Measurements from ENCODE around the gene S100A9. TPM values are rescaled to one million over a fixed set of nuclear protein-coding genes. Genes with fewer than 3 reads are reported as not detected.

Gene S100A9
- total and polyA plus RNA-seq, 2 experiments from 2014 or later = not detected

- Histone ChIP-seq H3K4me1 (ENCODE audit: insufficient read depth) (no peaks in the 10 kb centered on the region), H4K20me1 (replicated peaks; ENCODE audit: insufficient read depth) (no peaks in the 10 kb centered on the region), H3K79me2 (replicated peaks; ENCODE audit: insufficient read depth) (no peaks in the 10 kb centered on the region), H3K9me2 (ENCODE audit: insufficient read depth) (no peaks in the 10 kb centered on the region), H3K27me3 (ENCODE audit: insufficient read depth) (no peaks in the 10 kb centered on the region), H2AFZ (no peak overlapping the region), H3K4me3 (no peak overlapping the region), H3K4me2 (no peak overlapping the region), H3F3A (replicated peaks; ENCODE audit: low read depth) (no peaks in the 10 kb centered on the region), H3K36me3 (ENCODE audit: insufficient read depth) (no peaks in the 10 kb centered on the region), H3K27ac (ENCODE audit: low read depth) (no peak overlapping the region)
- DNase-seq (ENCODE audit: low spot score) (no peak), ATAC-seq (no peak)
- Mint-ChIP-seq H3K4me3 (no peak overlapping the region), H3K9me3 (no peaks in the 10 kb centered on the region), H3K27ac (no peak overlapping the region), H3K4me1 (peaks cover 2% of the 10 kb centered on the region; the same call in 1 of the 3 replicates), H3K36me3 (ENCODE audit: low read depth) (no peaks in the 10 kb centered on the region), H3K27me3 (ENCODE audit: insufficient read depth, low read depth, poor library complexity) (peaks cover 2% of the 10 kb centered on the region)
- TF ChIP-seq STAT1 (IDR thresholded peaks at IDR 0.05; ENCODE audit: unreplicated experiment) = no peak
Measured at GRCh38 chr1:153392822-153393221, 35.2 kb downstream of the S100A9 start.

GRCh38 chr1:153393926-153394325, 36.3 kb downstream of the S100A9 start:
- Histone ChIP-seq H3K4me2 (no peak overlapping the region), H3K4me1 (ENCODE audit: insufficient read depth) (no peaks in the 10 kb centered on the region), H3K4me3 (no peak overlapping the region), H4K20me1 (replicated peaks; ENCODE audit: insufficient read depth) (no peaks in the 10 kb centered on the region), H3F3A (replicated peaks; ENCODE audit: low read depth) (no peaks in the 10 kb centered on the region), H3K79me2 (replicated peaks; ENCODE audit: insufficient read depth) (no peaks in the 10 kb centered on the region), H3K36me3 (ENCODE audit: insufficient read depth) (no peaks in the 10 kb centered on the region), H3K27ac (ENCODE audit: low read depth) (no peak overlapping the region), H2AFZ (no peak overlapping the region), H3K9me2 (ENCODE audit: insufficient read depth) (no peaks in the 10 kb centered on the region), H3K27me3 (ENCODE audit: insufficient read depth) (no peaks in the 10 kb centered on the region)
- peaks cover 2% of the 10 kb centered on the region for H3K27me3 Mint-ChIP-seq (ENCODE audit: insufficient read depth, low read depth, poor library complexity)
- TF ChIP-seq NANOG (IDR thresholded peaks at IDR 0.05; ENCODE audit: borderline replicate concordance) (no peak), CTCF (conservative IDR thresholded peaks at IDR 0.05; ENCODE audit: low read depth in 2 of 2) (peak; percentile 42 to 68; a peak in 3 of 4 replicates), EZH2phosphoT487 (IDR thresholded peaks at IDR 0.05; ENCODE audit: unreplicated experiment) (no peak)
- H3K4me1 Mint-ChIP-seq = peaks cover 2% of the 10 kb centered on the region; the same call in 1 of the 3 replicates
- DNase-seq (ENCODE audit: low spot score) (peak; percentile 54), ATAC-seq (peak; percentile 96)
- H3K9me3 Mint-ChIP-seq = no peaks in the 10 kb centered on the region
- H3K36me3 Mint-ChIP-seq (ENCODE audit: low read depth) = no peaks in the 10 kb centered on the region
- H3K4me3 Mint-ChIP-seq = no peak overlapping the region
- no peak overlapping the region for H3K27ac Mint-ChIP-seq

- Histone ChIP-seq H3K79me2 (replicated peaks; ENCODE audit: insufficient read depth) (no peaks in the 10 kb centered on the region), H3K4me1 (ENCODE audit: insufficient read depth) (no peaks in the 10 kb centered on the region), H3K27ac (ENCODE audit: low read depth) (no peak overlapping the region), H3K9me2 (ENCODE audit: insufficient read depth) (no peaks in the 10 kb centered on the region), H3F3A (replicated peaks; ENCODE audit: low read depth) (no peaks in the 10 kb centered on the region), H3K27me3 (ENCODE audit: insufficient read depth) (no peaks in the 10 kb centered on the region), H4K20me1 (replicated peaks; ENCODE audit: insufficient read depth) (no peaks in the 10 kb centered on the region), H2AFZ (no peak overlapping the region), H3K4me3 (no peak overlapping the region), H3K36me3 (ENCODE audit: insufficient read depth) (no peaks in the 10 kb centered on the region), H3K4me2 (no peak overlapping the region)
- DNase-seq (ENCODE audit: low spot score) (no peak), ATAC-seq (no peak)
- Mint-ChIP-seq H3K9me3 (no peaks in the 10 kb centered on the region), H3K4me3 (no peak overlapping the region), H3K27ac (no peak overlapping the region), H3K36me3 (ENCODE audit: low read depth) (no peaks in the 10 kb centered on the region), H3K4me1 (peaks cover 2% of the 10 kb centered on the region; the same call in 1 of the 3 replicates), H3K27me3 (ENCODE audit: insufficient read depth, low read depth, poor library complexity) (peaks cover 2% of the 10 kb centered on the region)
- TF ChIP-seq NANOG (IDR thresholded peaks at IDR 0.05; ENCODE audit: borderline replicate concordance) (no peak), CREB1 (CRISPR knock-in tag; IDR thresholded peaks at IDR 0.05; ENCODE audit: low read depth) (no peak), ZNF331 (CRISPR knock-in tag; IDR thresholded peaks at IDR 0.05; ENCODE audit: low read depth) (no peak), ETS1 (IDR thresholded peaks at IDR 0.05) (no peak), POLR2AphosphoS5 (IDR thresholded peaks at IDR 0.05; ENCODE audit: low read depth) (no peak), ZNF462 (CRISPR knock-in tag; IDR thresholded peaks at IDR 0.05) (no peak)
Measured at GRCh38 chr1:153394391-153394790, 36.7 kb downstream of the S100A9 start.
